Measurements from ENCODE around the gene SLC12A3.

The SLC12A3 gene

GRCh38 chr16:56907401-56907800 is 42.4 kb downstream of the SLC12A3 start:
- no peaks in the 10 kb centered on the region for H3K36me3 ChIP-seq (ENCODE audit: control insufficient read depth, insufficient read depth, low read length)
- peaks cover 27% of the 10 kb centered on the region for H3K4me1 ChIP-seq (ENCODE audit: control insufficient read depth, insufficient read depth, low read length)
- no peaks in the 10 kb centered on the region for H3K27me3 ChIP-seq (ENCODE audit: control insufficient read depth, insufficient read depth, low read length)
- H3K9ac ChIP-seq (ENCODE audit: low read length) = no peak overlapping the region
- H3K4me3 ChIP-seq (ENCODE audit: low read length) = no peak overlapping the region
- H3K9me3 ChIP-seq (ENCODE audit: control insufficient read depth, low read length) = no peaks in the 10 kb centered on the region

DNA sequence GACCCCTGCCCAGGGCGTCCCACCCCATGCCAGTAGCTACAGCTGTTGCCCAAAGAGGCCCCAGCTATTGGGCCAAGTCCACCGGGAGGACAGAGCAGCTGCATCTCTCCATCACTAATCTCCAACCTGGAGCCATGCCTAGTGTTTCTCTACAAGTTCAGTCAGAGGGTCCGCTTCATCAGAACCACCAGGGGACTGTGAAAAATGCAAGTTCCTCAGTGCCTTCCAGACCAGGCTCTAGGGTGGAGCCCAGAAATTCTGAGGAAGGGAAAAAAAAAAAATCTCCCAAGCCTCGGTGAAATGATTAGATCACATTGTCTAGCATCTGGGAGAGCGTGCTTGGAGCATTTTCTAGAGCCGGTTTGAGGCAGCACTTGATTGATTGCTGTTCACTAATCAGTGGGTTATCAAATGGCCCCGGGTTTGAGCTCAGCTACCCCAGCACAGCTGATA is 44.5 kb downstream of the SLC12A3 start:
- no peaks in the 10 kb centered on the region for H3K36me3 ChIP-seq (ENCODE audit: control insufficient read depth, insufficient read depth, low read length)
- no peaks in the 10 kb centered on the region for H3K9me3 ChIP-seq (ENCODE audit: control insufficient read depth, low read length)
- H3K9ac ChIP-seq (ENCODE audit: low read length) = no peak overlapping the region
- H3K4me3 ChIP-seq (ENCODE audit: low read length) = no peak overlapping the region
- no peaks in the 10 kb centered on the region for H3K27me3 ChIP-seq (ENCODE audit: control insufficient read depth, insufficient read depth, low read length)
- peaks cover 34% of the 10 kb centered on the region for H3K4me1 ChIP-seq (ENCODE audit: control insufficient read depth, insufficient read depth, low read length)

GRCh38 chr16:56910112-56910511 is 45.1 kb downstream of the SLC12A3 start:
- Histone ChIP-seq H3K4me3 (ENCODE audit: low read length) (no peak overlapping the region), H3K9me3 (ENCODE audit: control insufficient read depth, low read length) (no peaks in the 10 kb centered on the region), H3K9ac (ENCODE audit: low read length) (no peak overlapping the region), H3K4me1 (ENCODE audit: control insufficient read depth, insufficient read depth, low read length) (peaks cover 34% of the 10 kb centered on the region), H3K27me3 (ENCODE audit: control insufficient read depth, insufficient read depth, low read length) (no peaks in the 10 kb centered on the region), H3K36me3 (ENCODE audit: control insufficient read depth, insufficient read depth, low read length) (no peaks in the 10 kb centered on the region)

GRCh38 chr16:56910654-56911539 is 45.9 kb downstream of the SLC12A3 start:
- H3K9ac ChIP-seq (ENCODE audit: low read length) = no peak overlapping the region
- no peaks in the 10 kb centered on the region for H3K36me3 ChIP-seq (ENCODE audit: control insufficient read depth, insufficient read depth, low read length)
- peaks cover 34% of the 10 kb centered on the region for H3K4me1 ChIP-seq (ENCODE audit: control insufficient read depth, insufficient read depth, low read length)
- H3K4me3 ChIP-seq (ENCODE audit: low read length) = no peak overlapping the region
- H3K27me3 ChIP-seq (ENCODE audit: control insufficient read depth, insufficient read depth, low read length) = no peaks in the 10 kb centered on the region
- H3K9me3 ChIP-seq (ENCODE audit: control insufficient read depth, low read length) = no peaks in the 10 kb centered on the region

- no peak overlapping the region for H3K4me3 ChIP-seq (ENCODE audit: low read length)
- H3K4me1 ChIP-seq (ENCODE audit: control insufficient read depth, insufficient read depth, low read length) = peaks cover 34% of the 10 kb centered on the region
- no peaks in the 10 kb centered on the region for H3K27me3 ChIP-seq (ENCODE audit: control insufficient read depth, insufficient read depth, low read length)
- no peak overlapping the region for H3K9ac ChIP-seq (ENCODE audit: low read length)
- no peaks in the 10 kb centered on the region for H3K9me3 ChIP-seq (ENCODE audit: control insufficient read depth, low read length)
- no peaks in the 10 kb centered on the region for H3K36me3 ChIP-seq (ENCODE audit: control insufficient read depth, insufficient read depth, low read length)
Measured at GRCh38 chr16:56911771-56912571, 47.0 kb downstream of the SLC12A3 start.

- Histone ChIP-seq H3K4me1 (ENCODE audit: control insufficient read depth, insufficient read depth, low read length) (peaks cover 34% of the 10 kb centered on the region), H3K36me3 (ENCODE audit: control insufficient read depth, insufficient read depth, low read length) (no peaks in the 10 kb centered on the region), H3K4me3 (ENCODE audit: low read length) (no peak overlapping the region), H3K9me3 (ENCODE audit: control insufficient read depth, low read length) (no peaks in the 10 kb centered on the region), H3K9ac (ENCODE audit: low read length) (no peak overlapping the region), H3K27me3 (ENCODE audit: control insufficient read depth, insufficient read depth, low read length) (no peaks in the 10 kb centered on the region)
Measured at GRCh38 chr16:56912746-56913708, 48.0 kb downstream of the SLC12A3 start.

GRCh38 chr16:56914896-56915295 is 49.9 kb downstream of the SLC12A3 start:
- H3K4me3 ChIP-seq (ENCODE audit: low read length) = no peak overlapping the region
- no peaks in the 10 kb centered on the region for H3K27me3 ChIP-seq (ENCODE audit: control insufficient read depth, insufficient read depth, low read length)
- no peaks in the 10 kb centered on the region for H3K36me3 ChIP-seq (ENCODE audit: control insufficient read depth, insufficient read depth, low read length)
- no peak overlapping the region for H3K9ac ChIP-seq (ENCODE audit: low read length)
- no peaks in the 10 kb centered on the region for H3K9me3 ChIP-seq (ENCODE audit: control insufficient read depth, low read length)
- H3K4me1 ChIP-seq (ENCODE audit: control insufficient read depth, insufficient read depth, low read length) = peaks cover 17% of the 10 kb centered on the region

DNA sequence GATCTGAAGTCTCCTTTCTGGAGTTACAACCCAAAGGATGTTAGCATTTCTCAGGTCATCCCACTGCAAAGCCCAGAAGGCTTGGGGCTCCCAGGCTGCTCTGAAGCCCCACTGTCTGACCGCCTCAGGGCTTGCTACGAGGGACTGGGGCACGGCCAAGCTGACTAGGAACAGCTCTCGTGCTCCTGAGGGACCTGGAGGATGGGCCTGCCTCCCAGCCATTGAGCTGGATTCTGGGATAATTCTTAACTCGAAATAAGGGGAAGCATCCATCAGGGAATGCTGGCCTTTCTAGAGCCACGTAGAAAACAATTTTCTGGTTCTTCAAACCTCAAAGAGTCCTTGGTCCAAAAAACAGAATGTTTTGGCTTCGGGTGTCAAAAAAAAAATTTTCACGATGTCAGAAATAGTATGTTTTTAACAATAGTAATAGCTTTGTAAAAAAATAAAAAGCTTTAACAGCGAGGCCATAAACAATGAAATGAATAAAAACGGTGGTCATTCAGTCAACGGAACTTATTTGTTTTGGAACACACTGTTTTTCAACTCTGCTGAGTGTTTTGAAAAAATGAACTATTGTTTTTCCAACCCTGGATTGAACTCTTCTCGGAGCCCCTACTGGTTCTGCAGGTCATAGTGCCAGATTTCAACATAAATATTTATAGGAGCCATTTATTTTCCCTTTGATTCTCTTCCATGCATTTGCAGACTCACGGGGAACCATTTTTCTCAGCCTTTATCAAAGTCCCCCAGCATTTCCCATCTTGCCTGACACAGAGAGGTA is 50.5 kb downstream of the SLC12A3 start:
- Histone ChIP-seq H3K9me3 (ENCODE audit: control insufficient read depth, low read length) (no peaks in the 10 kb centered on the region), H3K36me3 (ENCODE audit: control insufficient read depth, insufficient read depth, low read length) (no peaks in the 10 kb centered on the region), H3K4me3 (ENCODE audit: low read length) (no peak overlapping the region), H3K27me3 (ENCODE audit: control insufficient read depth, insufficient read depth, low read length) (no peaks in the 10 kb centered on the region), H3K9ac (ENCODE audit: low read length) (no peak overlapping the region), H3K4me1 (ENCODE audit: control insufficient read depth, insufficient read depth, low read length) (peaks cover 13% of the 10 kb centered on the region)

GRCh38 chr16:56916571-56917403 is 51.8 kb downstream of the SLC12A3 start:
- Histone ChIP-seq H3K36me3 (ENCODE audit: control insufficient read depth, insufficient read depth, low read length) (no peaks in the 10 kb centered on the region), H3K27me3 (ENCODE audit: control insufficient read depth, insufficient read depth, low read length) (no peaks in the 10 kb centered on the region), H3K9ac (ENCODE audit: low read length) (no peak overlapping the region), H3K4me3 (ENCODE audit: low read length) (no peak overlapping the region), H3K9me3 (ENCODE audit: control insufficient read depth, low read length) (no peaks in the 10 kb centered on the region), H3K4me1 (ENCODE audit: control insufficient read depth, insufficient read depth, low read length) (peaks cover 10% of the 10 kb centered on the region)

GRCh38 chr16:56918467-56919012 is 53.5 kb downstream of the SLC12A3 start:
- Histone ChIP-seq H3K36me3 (ENCODE audit: control insufficient read depth, insufficient read depth, low read length) (no peaks in the 10 kb centered on the region), H3K4me1 (ENCODE audit: control insufficient read depth, insufficient read depth, low read length) (no peaks in the 10 kb centered on the region), H3K9me3 (ENCODE audit: control insufficient read depth, low read length) (no peaks in the 10 kb centered on the region), H3K4me3 (ENCODE audit: low read length) (no peak overlapping the region), H3K9ac (ENCODE audit: low read length) (no peak overlapping the region), H3K27me3 (ENCODE audit: control insufficient read depth, insufficient read depth, low read length) (no peaks in the 10 kb centered on the region)
